Thymus (tissue), 11 donors: Measurements from ENCODE around the gene PCP4. TPM values are rescaled to one million over a fixed set of nuclear protein-coding genes. Genes with fewer than 3 reads are reported as not detected.

Experiments
- DNase-seq, 9 donors: peaks; one replicate each; pipeline ENCODE4 v3.0.0-alpha.2; 2013; ENCODE audit warnings: low spot score in 9 of 9, low read depth in 6 of 9, missing footprints in 1 of 9
- H3K27ac ChIP-seq, 2 donors: one replicate each; pipeline ENCODE4 v1.5.1; 2013; ENCODE audit warnings: control low read depth in 1 of 2, low read depth in 1 of 2, low read length in 1 of 2, mild to moderate bottlenecking in 1 of 2, moderate library complexity in 1 of 2
- H3K27me3 ChIP-seq, 2 donors: one replicate each; pipeline ENCODE4 v1.5.1; 2013; ENCODE audit warnings: low read length in 1 of 2; ENCODE audit not compliant: control insufficient read depth in 2 of 2, insufficient read depth in 1 of 2
- H3K36me3 ChIP-seq, 2 donors: one replicate each; pipeline ENCODE4 v1.5.1; 2013; ENCODE audit warnings: low read length in 1 of 2, mild to moderate bottlenecking in 1 of 2, moderate library complexity in 1 of 2; ENCODE audit not compliant: control insufficient read depth in 2 of 2, insufficient read depth in 2 of 2
- H3K4me1 ChIP-seq, 2 donors: one replicate each; pipeline ENCODE4 v1.5.1; 2013; ENCODE audit warnings: low read length in 2 of 2; ENCODE audit not compliant: control insufficient read depth in 2 of 2, insufficient read depth in 2 of 2
- H3K4me3 ChIP-seq, 2 donors: one replicate each; pipeline ENCODE4 v1.5.1; 2013; ENCODE audit warnings: low read length in 2 of 2, control low read depth in 1 of 2, mild to moderate bottlenecking in 1 of 2
- H3K9me3 ChIP-seq, 2 donors: one replicate each; pipeline ENCODE4 v1.5.1; 2013; ENCODE audit warnings: low read length in 1 of 2, mild to moderate bottlenecking in 1 of 2; ENCODE audit not compliant: control insufficient read depth in 2 of 2, insufficient read depth in 1 of 2
- WGBS: extraction: QIAGEN DNeasy Blood & Tissue Kit; methylation state at CpG from one replicate; pipeline ENCODE4 v1.1.7; 2013; 5-methylcytosine and 5-hydroxymethylcytosine counted together
- polyA plus RNA-seq: library from polyadenylated mRNA; stranded (reverse); fragments of 200-250 nt; gene quantifications from one replicate; pipeline ENCODE4 v1.2.3, GENCODE V29; 2013
- total RNA-seq: library from RNA; stranded (reverse); fragments of 120-200 nt; gene quantifications from one replicate; pipeline ENCODE4 v1.2.4, GENCODE V29; 2013
- donor health status: healthy.

PCP4 gene
- total and polyA plus RNA-seq, 2 donors = 2.1 to 13.1 TPM

GRCh38 chr21:39900911-39901310 is 33.7 kb downstream of the PCP4 start:
- Histone ChIP-seq H3K36me3 (no peaks in the 10 kb centered on the region), H3K9me3 (no peaks in the 10 kb centered on the region), H3K27me3 (no peaks in the 10 kb centered on the region), H3K4me3 (no peak overlapping the region), H3K4me1 (no peaks in the 10 kb centered on the region), H3K27ac (no peak overlapping the region)
- DNase-seq = no peak

- no peak overlapping the region for H3K27ac ChIP-seq
- 93% methylated on average over 5 of the region's 5 CpGs for WGBS
These were observed 35.7 kb downstream of the PCP4 start for GRCh38 chr21:39902986-39903385.

GRCh38 chr21:39904457-39904856 is 37.2 kb downstream of the PCP4 start:
- 64% methylated on average over 3 of the region's 3 CpGs for WGBS
- Histone ChIP-seq H3K36me3 (no peaks in the 10 kb centered on the region), H3K9me3 (no peaks in the 10 kb centered on the region), H3K4me1 (no peaks in the 10 kb centered on the region), H3K4me3 (no peak overlapping the region), H3K27me3 (no peaks in the 10 kb centered on the region), H3K27ac (no peak overlapping the region)
- DNase-seq = no peak

More at GRCh38 chr21:39902986-39903385, 35.7 kb downstream of the PCP4 start:
- Histone ChIP-seq H3K36me3 (no peaks in the 10 kb centered on the region), H3K27me3 (no peaks in the 10 kb centered on the region), H3K4me1 (no peaks in the 10 kb centered on the region), H3K9me3 (no peaks in the 10 kb centered on the region), H3K4me3 (no peak overlapping the region)
- DNase-seq = no peak

GRCh38 chr21:39908265-39908923 is 41.2 kb downstream of the PCP4 start:
- 81% methylated on average over 9 of the region's 9 CpGs for WGBS
- Histone ChIP-seq H3K27ac (no peak overlapping the region), H3K9me3 (no peaks in the 10 kb centered on the region), H3K27me3 (no peaks in the 10 kb centered on the region), H3K4me1 (no peaks in the 10 kb centered on the region), H3K4me3 (no peak overlapping the region), H3K36me3 (no peaks in the 10 kb centered on the region)
- DNase-seq = no peak

- no peak for DNase-seq
- Histone ChIP-seq H3K27ac (no peak overlapping the region), H3K4me1 (no peaks in the 10 kb centered on the region), H3K9me3 (no peaks in the 10 kb centered on the region), H3K4me3 (no peak overlapping the region), H3K36me3 (no peaks in the 10 kb centered on the region), H3K27me3 (no peaks in the 10 kb centered on the region)
- 79% methylated on average over 10 of the region's 10 CpGs for WGBS
These were observed 44.3 kb downstream of the PCP4 start for GRCh38 chr21:39911286-39912199.

DNA sequence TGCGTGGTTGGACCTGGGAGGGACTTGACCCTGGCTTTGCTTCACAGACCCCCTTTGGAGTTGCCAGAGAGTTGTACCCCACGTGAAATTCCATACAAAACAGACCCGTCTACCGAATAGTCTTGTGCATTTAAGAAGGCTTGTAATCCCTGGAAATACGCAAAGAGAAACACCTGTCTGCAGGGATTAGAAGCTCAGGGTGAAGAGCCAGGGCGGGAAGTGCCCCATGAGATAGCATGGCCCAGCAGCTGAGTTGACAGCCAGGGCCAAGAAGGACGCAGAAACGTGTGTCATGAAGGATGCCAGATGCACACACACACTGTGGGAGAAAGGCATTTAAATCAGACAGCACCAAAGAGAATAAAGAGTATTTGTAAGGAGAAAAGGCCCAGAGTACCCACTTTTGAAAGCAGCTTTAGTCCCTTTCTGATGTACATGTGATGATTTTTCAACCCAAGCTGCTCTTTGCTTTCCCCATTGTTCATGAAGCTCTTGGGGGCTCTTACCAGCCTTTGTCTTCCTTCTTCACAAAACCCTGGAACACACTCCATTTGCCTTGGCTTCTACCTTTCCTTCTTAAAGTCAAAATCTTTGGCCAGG is 46.6 kb downstream of the PCP4 start:
- Histone ChIP-seq H3K4me3 (no peak overlapping the region), H3K4me1 (no peaks in the 10 kb centered on the region), H3K9me3 (no peaks in the 10 kb centered on the region), H3K27me3 (no peaks in the 10 kb centered on the region), H3K36me3 (no peaks in the 10 kb centered on the region), H3K27ac (no peak overlapping the region)
- no peak for DNase-seq
- 88% methylated on average over 8 of the region's 8 CpGs for WGBS

- no peak for DNase-seq
- WGBS = 93% methylated on average over 1 of the region's 1 CpG
- no peaks in the 10 kb centered on the region for H3K27me3 ChIP-seq
These were observed 48.6 kb downstream of the PCP4 start for GRCh38 chr21:39915881-39916280.

GRCh38 chr21:39918558-39918957 is 51.3 kb downstream of the PCP4 start:
- no peak overlapping the region for H3K4me3 ChIP-seq
- no peaks in the 10 kb centered on the region for H3K4me1 ChIP-seq
- no peak for DNase-seq
- no peaks in the 10 kb centered on the region for H3K36me3 ChIP-seq
- H3K27ac ChIP-seq = no peak overlapping the region
- no peaks in the 10 kb centered on the region for H3K27me3 ChIP-seq
- WGBS = 68% methylated on average over 4 of the region's 4 CpGs
- no peaks in the 10 kb centered on the region for H3K9me3 ChIP-seq

More at GRCh38 chr21:39915881-39916280, 48.6 kb downstream of the PCP4 start:
- H3K9me3 ChIP-seq = no peaks in the 10 kb centered on the region
- no peak overlapping the region for H3K4me3 ChIP-seq
- no peaks in the 10 kb centered on the region for H3K36me3 ChIP-seq
- no peaks in the 10 kb centered on the region for H3K4me1 ChIP-seq
- H3K27ac ChIP-seq = no peak overlapping the region

- Histone ChIP-seq H3K36me3 (no peaks in the 10 kb centered on the region), H3K4me3 (no peak overlapping the region), H3K4me1 (no peaks in the 10 kb centered on the region), H3K27me3 (no peaks in the 10 kb centered on the region), H3K27ac (no peak overlapping the region), H3K9me3 (no peaks in the 10 kb centered on the region)
- no peak for DNase-seq
- 89% methylated on average over 10 of the region's 10 CpGs for WGBS
These were observed 56.2 kb downstream of the PCP4 start for GRCh38 chr21:39923476-39923875.
